CD4-positive, alpha-beta memory T cell (primary cell): ENCODE data around the gene EFCAB7. TPM values are rescaled to one million over a fixed set of nuclear protein-coding genes. Genes with fewer than 3 reads are reported as not detected.

Experiments
- CTCF ChIA-PET: fragments of 350-600 bp; sonication (Branson Sonifier 250); formaldehyde crosslinking; loops from one replicate; lab custom pipeline; 2021; ENCODE audit warnings: inconsistent platforms; ENCODE audit not compliant: partially characterized antibody; lab: Charles Lee
- POLR2A ChIA-PET: fragments of 350-600 bp; sonication (Branson Sonifier 250); formaldehyde crosslinking; loops from one replicate; lab custom pipeline; 2021; ENCODE audit not compliant: partially characterized antibody; lab: Charles Lee
- DNase-seq, 5 donors: peaks; one replicate each; pipeline versions ENCODE4 v3.0.0 to v3.0.0-alpha.2; 2020 to 2022; ENCODE audit warnings: mixed read lengths in 1 of 5
- H3K27ac ChIP-seq: one replicate; pipeline ENCODE4 v1.7.0; 2013; ENCODE audit warnings: low read depth, low read length
- H3K27me3 ChIP-seq: 2 replicates; pipeline ENCODE4 v1.7.0; 2013; ENCODE audit warnings: mild to moderate bottlenecking, low read length, moderate library complexity; ENCODE audit not compliant: insufficient read depth
- H3K36me3 ChIP-seq: 2 replicates; pipeline ENCODE4 v1.7.0; 2013; ENCODE audit warnings: mild to moderate bottlenecking, low read length, moderate library complexity; ENCODE audit not compliant: insufficient read depth
- H3K4me1 ChIP-seq: 2 replicates; pipeline ENCODE4 v1.7.0; 2013; ENCODE audit warnings: mild to moderate bottlenecking, low read length, moderate library complexity; ENCODE audit not compliant: insufficient read depth
- H3K4me3 ChIP-seq, 2 donors: one replicate each; pipeline ENCODE4 v1.7.0; 2013; ENCODE audit warnings: low read length in 2 of 2, mild to moderate bottlenecking in 1 of 2
- H3K9me3 ChIP-seq, 2 donors: one replicate each; pipeline ENCODE4 v1.7.0; 2013; ENCODE audit warnings: low read length in 2 of 2, control low read depth in 1 of 2; ENCODE audit not compliant: control insufficient read depth in 1 of 2
- H3K27ac Mint-ChIP-seq, 7 donors: one replicate each; pipeline ENCODE4 v1.8.0; 2020 to 2021; ENCODE audit warnings: mixed read lengths in 7 of 7, mild to moderate bottlenecking in 6 of 7, inconsistent platforms in 3 of 7, moderate library complexity in 3 of 7
- H3K27me3 Mint-ChIP-seq, 2 donors: one replicate each; pipeline ENCODE4 v1.8.0; 2020 to 2021; ENCODE audit warnings: mixed read lengths in 2 of 2
- H3K36me3 Mint-ChIP-seq, 2 donors: one replicate each; pipeline ENCODE4 v1.8.0; 2020 to 2021; ENCODE audit warnings: mixed read lengths in 2 of 2, inconsistent platforms in 1 of 2, mild to moderate bottlenecking in 1 of 2
- H3K4me1 Mint-ChIP-seq, 4 donors: one replicate each; pipeline ENCODE4 v1.8.0; 2020 to 2021; ENCODE audit warnings: mixed read lengths in 4 of 4, mild to moderate bottlenecking in 1 of 4
- H3K4me3 Mint-ChIP-seq, 8 donors: one replicate each; pipeline ENCODE4 v1.8.0; 2020 to 2021; ENCODE audit warnings: mixed read lengths in 8 of 8, mild to moderate bottlenecking in 7 of 8, moderate library complexity in 6 of 8, inconsistent platforms in 3 of 8
- H3K9me3 Mint-ChIP-seq, 8 donors: one replicate each; pipeline ENCODE4 v1.8.0; 2020 to 2021; ENCODE audit warnings: mixed read lengths in 8 of 8, mild to moderate bottlenecking in 5 of 8, inconsistent platforms in 3 of 8, moderate library complexity in 1 of 8
- intact Hi-C: fragments of 100-400 bp; cut with micrococcal nuclease; formaldehyde crosslinking; loops from one replicate; pipeline ENCODE4 v1.15.1; 2023
- polyA plus RNA-seq, 2 donors: library from polyadenylated mRNA; unstranded; fragments of 300-500 nt; fragmentation: Illumina TruSeq; gene quantifications; one replicate each; pipeline ENCODE4 v1.2.3, GENCODE V29; 2021
- total RNA-seq, 2 experiments: library from RNA; stranded (reverse); gene quantifications; one replicate each; pipeline ENCODE4 v1.2.3, GENCODE V29; 2021

The EFCAB7 gene
- total and polyA plus RNA-seq, 4 experiments from 2014 or later, result 4.3 to 15.1 (median 8.0) TPM

- no peaks in the 10 kb centered on the region for H3K36me3 ChIP-seq
- no peak overlapping the region for H3K27ac ChIP-seq
- peaks cover 7 to 8% of the 10 kb centered on the region in 2 donors for H3K36me3 Mint-ChIP-seq
- CTCF ChIA-PET, result no interaction called here
- H3K9me3 Mint-ChIP-seq, result no peaks in the 10 kb centered on the region
- no peak for DNase-seq
- H3K4me3 ChIP-seq, result no peak overlapping the region
- no peaks in the 10 kb centered on the region for H3K27me3 Mint-ChIP-seq
- H3K4me3 Mint-ChIP-seq, result no peak overlapping the region
- peaks cover 5 to 18% (median 10%) of the 10 kb centered on the region in 4 donors for H3K4me1 Mint-ChIP-seq
- no peak overlapping the region for H3K27ac Mint-ChIP-seq
- intact Hi-C loops, result no loop called here
- H3K4me1 ChIP-seq, result no peaks in the 10 kb centered on the region
- no peaks in the 10 kb centered on the region for H3K27me3 ChIP-seq
- no peaks in the 10 kb centered on the region for H3K9me3 ChIP-seq
- POLR2A ChIA-PET, result no interaction called here
These were observed 77.7 kb downstream of the EFCAB7 start for GRCh38 chr1:63601061-63601460.

- CTCF ChIA-PET, result no interaction called here
- Mint-ChIP-seq H3K27ac (no peak overlapping the region), H3K36me3 (peaks cover 7 to 8% of the 10 kb centered on the region in 2 donors), H3K4me1 (peaks cover 5 to 18% (median 9%) of the 10 kb centered on the region in 4 donors), H3K4me3 (no peak overlapping the region), H3K9me3 (no peaks in the 10 kb centered on the region), H3K27me3 (no peaks in the 10 kb centered on the region)
- Histone ChIP-seq H3K36me3 (no peaks in the 10 kb centered on the region), H3K4me3 (no peak overlapping the region), H3K27ac (no peak overlapping the region), H3K27me3 (no peaks in the 10 kb centered on the region), H3K9me3 (no peaks in the 10 kb centered on the region), H3K4me1 (no peaks in the 10 kb centered on the region)
- intact Hi-C loops, result no loop called here
- DNase-seq, result no peak
- POLR2A ChIA-PET, result no interaction called here
These were observed 78.1 kb downstream of the EFCAB7 start for GRCh38 chr1:63601463-63601862.

GRCh38 chr1:63601912-63602311 lies 78.6 kb downstream of the EFCAB7 start:
- Mint-ChIP-seq H3K27ac (no peak overlapping the region), H3K4me3 (no peak overlapping the region), H3K36me3 (peaks cover 6 to 8% of the 10 kb centered on the region in 2 donors), H3K9me3 (no peaks in the 10 kb centered on the region), H3K4me1 (peaks cover 2 to 16% (median 7%) of the 10 kb centered on the region in 4 donors), H3K27me3 (no peaks in the 10 kb centered on the region)
- H3K9me3 ChIP-seq, result no peaks in the 10 kb centered on the region
- DNase-seq, result no peak
- ChIA-PET POLR2A (no interaction called here), CTCF (no interaction called here)
- H3K27me3 ChIP-seq, result no peaks in the 10 kb centered on the region
- intact Hi-C loops, result no loop called here
- no peaks in the 10 kb centered on the region for H3K4me1 ChIP-seq
- no peak overlapping the region for H3K27ac ChIP-seq
- H3K4me3 ChIP-seq, result no peak overlapping the region
- no peaks in the 10 kb centered on the region for H3K36me3 ChIP-seq

- Histone ChIP-seq H3K4me1 (no peaks in the 10 kb centered on the region), H3K27ac (no peak overlapping the region), H3K27me3 (no peaks in the 10 kb centered on the region), H3K36me3 (no peaks in the 10 kb centered on the region), H3K4me3 (no peak overlapping the region), H3K9me3 (no peaks in the 10 kb centered on the region)
- peaks cover 5 to 8% of the 10 kb centered on the region in 2 donors for H3K36me3 Mint-ChIP-seq
- H3K4me3 Mint-ChIP-seq, result no peak overlapping the region
- no peaks in the 10 kb centered on the region for H3K27me3 Mint-ChIP-seq
- peaks cover 0 to 14% (median 7%) of the 10 kb centered on the region in 4 donors for H3K4me1 Mint-ChIP-seq
- POLR2A ChIA-PET, result no interaction called here
- CTCF ChIA-PET, result no interaction called here
- no peak overlapping the region for H3K27ac Mint-ChIP-seq
- intact Hi-C loops, result no loop called here
- no peak for DNase-seq
- H3K9me3 Mint-ChIP-seq, result no peaks in the 10 kb centered on the region
These were observed 79.3 kb downstream of the EFCAB7 start for GRCh38 chr1:63602629-63603028.

- H3K9me3 Mint-ChIP-seq, result no peaks in the 10 kb centered on the region
These were observed 80.5 kb downstream of the EFCAB7 start for GRCh38 chr1:63603810-63604209.

GRCh38 chr1:63607322-63607721 lies 84.0 kb downstream of the EFCAB7 start:
- Histone ChIP-seq H3K4me3 (no peak overlapping the region), H3K27ac (no peak overlapping the region), H3K27me3 (no peaks in the 10 kb centered on the region), H3K9me3 (no peaks in the 10 kb centered on the region), H3K4me1 (no peaks in the 10 kb centered on the region), H3K36me3 (no peaks in the 10 kb centered on the region)
- ChIA-PET POLR2A (no interaction called here), CTCF (interaction anchor here (1.9 kb wide), 1 partner anchor 530 kb away, joined by 5 read pairs; no protein-coding TSS in a partner anchor)
- Mint-ChIP-seq H3K4me3 (no peak overlapping the region), H3K27ac (peak overlapping the region in 2 of 7 donors; percentile 17 to 58), H3K36me3 (peaks cover 2 to 5% of the 10 kb centered on the region in 2 donors), H3K27me3 (no peaks in the 10 kb centered on the region), H3K4me1 (peaks cover 0 to 15% (median 13%) of the 10 kb centered on the region in 4 donors), H3K9me3 (peaks cover 0 to 1% (median 0%) of the 10 kb centered on the region in 8 donors)
- DNase-seq, result no peak
- intact Hi-C loops, result no loop called here

More at GRCh38 chr1:63603810-63604209, 80.5 kb downstream of the EFCAB7 start:
- no peak for DNase-seq
- H3K27me3 Mint-ChIP-seq, result no peaks in the 10 kb centered on the region
- intact Hi-C loops, result no loop called here
- ChIA-PET POLR2A (interaction anchor here (1.6 kb wide), 1 partner anchor 9 kb away, joined by 3 read pairs; no protein-coding TSS in a partner anchor), CTCF (no interaction called here)
- no peaks in the 10 kb centered on the region for H3K9me3 ChIP-seq
- no peaks in the 10 kb centered on the region for H3K36me3 ChIP-seq
- H3K36me3 Mint-ChIP-seq, result peaks cover 5 to 8% of the 10 kb centered on the region in 2 donors
- no peaks in the 10 kb centered on the region for H3K27me3 ChIP-seq
- H3K4me1 Mint-ChIP-seq, result peaks cover 0 to 17% (median 10%) of the 10 kb centered on the region in 4 donors
- no peak overlapping the region for H3K27ac Mint-ChIP-seq
- H3K4me3 Mint-ChIP-seq, result no peak overlapping the region
- H3K27ac ChIP-seq, result no peak overlapping the region
- no peak overlapping the region for H3K4me3 ChIP-seq
- no peaks in the 10 kb centered on the region for H3K4me1 ChIP-seq

- Mint-ChIP-seq H3K36me3 (no peaks in the 10 kb centered on the region), H3K4me1 (peaks cover 0 to 14% (median 9%) of the 10 kb centered on the region in 4 donors), H3K27me3 (no peaks in the 10 kb centered on the region), H3K9me3 (peaks cover 0 to 1% (median 0%) of the 10 kb centered on the region in 8 donors), H3K4me3 (no peak overlapping the region), H3K27ac (peak overlapping the region in 2 of 7 donors; percentile 73 to 80)
- ChIA-PET CTCF (interaction anchor here (1.0 to 2.4 kb wide), 4 partner anchors 81 to 635 kb away, joined by 5 to 8 read pairs (median 7); no protein-coding TSS in a partner anchor), POLR2A (no interaction called here)
- Histone ChIP-seq H3K4me3 (no peak overlapping the region), H3K27me3 (no peaks in the 10 kb centered on the region), H3K27ac (no peak overlapping the region), H3K9me3 (no peaks in the 10 kb centered on the region), H3K4me1 (no peaks in the 10 kb centered on the region), H3K36me3 (no peaks in the 10 kb centered on the region)
- no peak for DNase-seq
- intact Hi-C loops, result no loop called here
These were observed 87.9 kb downstream of the EFCAB7 start for GRCh38 chr1:63611231-63611630.
